ENCODE results near the gene SCGB3A2. TPM values are rescaled to one million over a fixed set of nuclear protein-coding genes. Genes with fewer than 3 reads are reported as not detected.

The SCGB3A2 gene
- polyA plus RNA-seq, 1 of the 3 experiments (the other 2 are of a cell fraction): not detected

DNA sequence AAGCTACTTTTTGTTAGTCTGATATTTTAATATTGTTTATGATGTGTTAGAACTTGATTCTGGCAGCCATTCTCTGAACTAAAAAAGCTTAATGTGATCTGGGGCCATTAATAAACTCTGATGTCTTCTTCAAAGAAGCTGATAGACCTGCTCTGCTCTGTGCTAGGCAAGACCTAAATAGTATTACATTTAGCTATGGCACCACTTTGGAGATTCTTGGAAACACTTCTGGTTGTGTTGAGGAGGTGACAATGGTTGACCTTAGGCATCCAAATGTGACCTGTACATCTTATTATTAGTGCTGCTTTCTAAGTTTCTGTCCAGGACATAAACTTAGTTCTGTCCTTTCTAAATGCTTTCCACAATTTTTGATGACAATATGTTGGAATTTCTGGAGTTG is 21.7 kb upstream of the SCGB3A2 start:
- H3K79me2 ChIP-seq (ENCODE audit: insufficient read depth): no peaks in the 10 kb centered on the region
- H3K4me2 ChIP-seq: no peak overlapping the region
- H3K9me3 ChIP-seq: no peaks in the 10 kb centered on the region
- CTCF ChIA-PET: interaction anchor here (0.7 to 3.0 kb wide), 21 partner anchors 9 to 324 kb away, joined by 3 to 34 read pairs (median 8); partner anchors contain the start of gene SCGB3A2
- H3K27me3 ChIP-seq (ENCODE audit: insufficient read depth): no peaks in the 10 kb centered on the region
- no peaks in the 10 kb centered on the region for H3F3A ChIP-seq (replicated peaks; ENCODE audit: insufficient read depth)
- no peak overlapping the region for H2AFZ ChIP-seq (ENCODE audit: low read depth)
- no peak overlapping the region for H3K4me3 ChIP-seq (ENCODE audit: low read depth in 2 of 2, low read length in 1 of 2)
- H3K36me3 ChIP-seq (replicated peaks in 1 of 2; ENCODE audit: control insufficient read depth in 1 of 2, insufficient read depth in 2 of 2, low read length in 1 of 2): no peaks in the 10 kb centered on the region
- POLR2A ChIA-PET: no interaction called here
- no peaks in the 10 kb centered on the region; a peak in 1 of 4 replicates for H3K4me1 ChIP-seq (ENCODE audit: control insufficient read depth in 1 of 2, insufficient read depth in 2 of 2, low read depth in 1 of 2, low read length in 1 of 2)
- DNase-seq: no peak
- no peak overlapping the region for H3K27ac ChIP-seq (ENCODE audit: low read depth in 2 of 2, low read length in 1 of 2)
- no peak for TF ChIP-seq FOXJ3 (CRISPR knock-in tag; IDR thresholded peaks at IDR 0.05)
- TF ChIP-seq TCF12 (IDR thresholded peaks at IDR 0.05): no peak
- TF ChIP-seq JUND (IDR thresholded peaks at IDR 0.05): no peak
- TF ChIP-seq MXI1 (IDR thresholded peaks at IDR 0.05; ENCODE audit: low read depth, low read length): no peak
- TF ChIP-seq, protein P1, sequence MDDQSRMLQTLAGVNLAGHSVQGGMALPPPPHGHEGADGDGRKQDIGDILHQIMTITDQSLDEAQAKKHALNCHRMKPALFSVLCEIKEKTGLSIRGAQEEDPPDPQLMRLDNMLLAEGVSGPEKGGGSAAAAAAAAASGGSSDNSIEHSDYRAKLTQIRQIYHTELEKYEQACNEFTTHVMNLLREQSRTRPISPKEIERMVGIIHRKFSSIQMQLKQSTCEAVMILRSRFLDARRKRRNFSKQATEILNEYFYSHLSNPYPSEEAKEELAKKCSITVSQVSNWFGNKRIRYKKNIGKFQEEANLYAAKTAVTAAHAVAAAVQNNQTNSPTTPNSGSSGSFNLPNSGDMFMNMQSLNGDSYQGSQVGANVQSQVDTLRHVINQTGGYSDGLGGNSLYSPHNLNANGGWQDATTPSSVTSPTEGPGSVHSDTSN (IDR thresholded peaks at IDR 0.05): no peak
- TF ChIP-seq GATA2 (CRISPR knock-in tag; IDR thresholded peaks at IDR 0.05): no peak
- TF ChIP-seq FOSL2 (IDR thresholded peaks at IDR 0.05; ENCODE audit: borderline replicate concordance, low read depth): no peak
- TF ChIP-seq GABPA (IDR thresholded peaks at IDR 0.05; ENCODE audit: low read depth): no peak
- no peak for TF ChIP-seq EZH2phosphoT487 (IDR thresholded peaks at IDR 0.05; ENCODE audit: borderline replicate concordance, low read depth)
- no peak for TF ChIP-seq YY1 (IDR thresholded peaks at IDR 0.05; ENCODE audit: low read depth)
- TF ChIP-seq POLR2AphosphoS5 (IDR thresholded peaks at IDR 0.05; ENCODE audit: low read depth, low read length): no peak
- no peak for TF ChIP-seq SMC3 (IDR thresholded peaks at IDR 0.05; ENCODE audit: low read depth, low read length)
- TF ChIP-seq TEAD4 (IDR thresholded peaks at IDR 0.05; ENCODE audit: borderline replicate concordance, insufficient read depth): no peak
- TF ChIP-seq, protein P2, sequence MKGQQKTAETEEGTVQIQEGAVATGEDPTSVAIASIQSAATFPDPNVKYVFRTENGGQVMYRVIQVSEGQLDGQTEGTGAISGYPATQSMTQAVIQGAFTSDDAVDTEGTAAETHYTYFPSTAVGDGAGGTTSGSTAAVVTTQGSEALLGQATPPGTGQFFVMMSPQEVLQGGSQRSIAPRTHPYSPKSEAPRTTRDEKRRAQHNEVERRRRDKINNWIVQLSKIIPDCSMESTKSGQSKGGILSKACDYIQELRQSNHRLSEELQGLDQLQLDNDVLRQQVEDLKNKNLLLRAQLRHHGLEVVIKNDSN (IDR thresholded peaks at IDR 0.05; ENCODE audit: borderline replicate concordance, low read depth): no peak
- TF ChIP-seq TAF1 (IDR thresholded peaks at IDR 0.05; ENCODE audit: borderline replicate concordance, low read depth, low read length): no peak
- no peak for TF ChIP-seq CHD2 (IDR thresholded peaks at IDR 0.05; ENCODE audit: low read length, partially characterized antibody)
- H3K9me2 ChIP-seq: no peaks in the 10 kb centered on the region
- no peak overlapping the region for H3K9ac ChIP-seq
- H4K20me1 ChIP-seq (ENCODE audit: insufficient read depth): no peaks in the 10 kb centered on the region

DNA sequence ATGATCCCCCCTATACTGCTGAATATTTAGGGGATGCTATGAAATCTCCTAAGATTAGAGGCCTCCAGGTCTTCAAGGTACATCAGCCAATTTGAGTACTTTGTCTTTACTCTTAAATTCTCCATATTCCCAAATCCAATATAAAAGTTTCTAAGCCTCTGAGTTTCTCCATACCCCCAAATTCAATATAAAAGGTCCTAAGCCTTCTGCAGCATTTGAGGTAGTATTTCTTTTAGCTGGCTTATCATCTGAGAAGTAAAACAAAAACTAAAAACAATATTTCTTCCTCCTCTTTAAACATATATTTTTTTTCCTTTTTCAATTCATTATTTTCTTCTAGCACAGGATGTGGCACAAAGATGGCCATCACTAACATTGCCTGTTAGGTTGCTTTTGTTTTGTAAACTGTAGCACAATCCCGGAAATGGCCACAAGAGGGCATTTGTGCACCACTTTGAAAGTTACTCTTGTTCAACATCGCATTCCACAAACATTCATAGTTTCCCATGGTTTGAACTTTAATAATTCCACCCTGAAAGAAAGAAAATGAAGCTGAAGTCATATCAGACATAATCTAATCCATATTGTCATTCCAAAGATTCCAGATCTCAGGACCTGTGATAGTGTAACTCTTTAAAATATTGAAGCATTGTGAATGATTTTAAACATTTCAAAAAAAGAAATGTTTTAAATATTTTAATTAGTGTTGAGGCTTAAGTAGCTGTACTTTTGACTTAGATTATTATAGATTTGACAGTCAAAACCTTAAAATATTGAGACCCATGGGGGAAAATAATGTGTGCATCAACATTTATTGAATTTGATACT is 21.0 kb upstream of the SCGB3A2 start:
- 2% methylated on average over 2 of the region's 2 CpGs for WGBS (ENCODE audit: low lambda C conversion rate)
- no peaks in the 10 kb centered on the region for H3K36me3 ChIP-seq (replicated peaks in 1 of 2; ENCODE audit: control insufficient read depth in 1 of 2, insufficient read depth in 2 of 2, low read length in 1 of 2)
- no peak overlapping the region for H3K27ac ChIP-seq (ENCODE audit: low read depth in 2 of 2, low read length in 1 of 2)
- TF ChIP-seq ELF1 (IDR thresholded peaks at IDR 0.05) (peak; percentile 22; the same call in 1 of the 2 replicates), SMC3 (IDR thresholded peaks at IDR 0.05; ENCODE audit: low read depth, low read length) (peak; percentile 58), RAD21 (IDR thresholded peaks at IDR 0.05; ENCODE audit: low read length) (peak; percentile 80), FOXJ3 (CRISPR knock-in tag; IDR thresholded peaks at IDR 0.05) (no peak), TEAD4 (IDR thresholded peaks at IDR 0.05; ENCODE audit: borderline replicate concordance, insufficient read depth) (no peak)
- TF ChIP-seq, protein P3, sequence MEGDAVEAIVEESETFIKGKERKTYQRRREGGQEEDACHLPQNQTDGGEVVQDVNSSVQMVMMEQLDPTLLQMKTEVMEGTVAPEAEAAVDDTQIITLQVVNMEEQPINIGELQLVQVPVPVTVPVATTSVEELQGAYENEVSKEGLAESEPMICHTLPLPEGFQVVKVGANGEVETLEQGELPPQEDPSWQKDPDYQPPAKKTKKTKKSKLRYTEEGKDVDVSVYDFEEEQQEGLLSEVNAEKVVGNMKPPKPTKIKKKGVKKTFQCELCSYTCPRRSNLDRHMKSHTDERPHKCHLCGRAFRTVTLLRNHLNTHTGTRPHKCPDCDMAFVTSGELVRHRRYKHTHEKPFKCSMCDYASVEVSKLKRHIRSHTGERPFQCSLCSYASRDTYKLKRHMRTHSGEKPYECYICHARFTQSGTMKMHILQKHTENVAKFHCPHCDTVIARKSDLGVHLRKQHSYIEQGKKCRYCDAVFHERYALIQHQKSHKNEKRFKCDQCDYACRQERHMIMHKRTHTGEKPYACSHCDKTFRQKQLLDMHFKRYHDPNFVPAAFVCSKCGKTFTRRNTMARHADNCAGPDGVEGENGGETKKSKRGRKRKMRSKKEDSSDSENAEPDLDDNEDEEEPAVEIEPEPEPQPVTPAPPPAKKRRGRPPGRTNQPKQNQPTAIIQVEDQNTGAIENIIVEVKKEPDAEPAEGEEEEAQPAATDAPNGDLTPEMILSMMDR (IDR thresholded peaks at IDR 0.05): peak; percentile 92
- POLR2A ChIA-PET: no interaction called here
- H3K9me3 ChIP-seq: no peaks in the 10 kb centered on the region
- no peaks in the 10 kb centered on the region for H3K27me3 ChIP-seq (ENCODE audit: insufficient read depth)
- H3K79me2 ChIP-seq (ENCODE audit: insufficient read depth): no peaks in the 10 kb centered on the region
- no peak overlapping the region for H3K4me2 ChIP-seq
- H3K9me2 ChIP-seq: no peaks in the 10 kb centered on the region
- H2AFZ ChIP-seq (ENCODE audit: low read depth): no peak overlapping the region
- no peaks in the 10 kb centered on the region; a peak in 1 of 4 replicates for H3K4me1 ChIP-seq (ENCODE audit: control insufficient read depth in 1 of 2, insufficient read depth in 2 of 2, low read depth in 1 of 2, low read length in 1 of 2)
- no peak overlapping the region for H3K4me3 ChIP-seq (ENCODE audit: low read depth in 2 of 2, low read length in 1 of 2)
- peak; percentile 21 for DNase-seq
- H3F3A ChIP-seq (replicated peaks; ENCODE audit: insufficient read depth): no peaks in the 10 kb centered on the region
- CTCF ChIA-PET: interaction anchor here (0.6 to 3.0 kb wide), 49 partner anchors 8 to 327 kb away, joined by 3 to 34 read pairs (median 4); partner anchors contain the start of gene SCGB3A2
- no peaks in the 10 kb centered on the region for H4K20me1 ChIP-seq (ENCODE audit: insufficient read depth)
- H3K9ac ChIP-seq: no peak overlapping the region

Data from SK-N-SH (cell line).